Ecto neural progenitor cell (in vitro differentiated cells): ENCODE data around the gene VSTM2B.
"Not testable (repeated sequence)": the region's sequence is repeated elsewhere in the genome, so short reads cannot be mapped to it uniquely, and the experiment has no call there.

Source experiments
- DNase-seq: peaks from one replicate; pipeline ENCODE4 v3.0.0-alpha.2; 2018; ENCODE audit warnings: low spot score

Gene VSTM2B

DNA sequence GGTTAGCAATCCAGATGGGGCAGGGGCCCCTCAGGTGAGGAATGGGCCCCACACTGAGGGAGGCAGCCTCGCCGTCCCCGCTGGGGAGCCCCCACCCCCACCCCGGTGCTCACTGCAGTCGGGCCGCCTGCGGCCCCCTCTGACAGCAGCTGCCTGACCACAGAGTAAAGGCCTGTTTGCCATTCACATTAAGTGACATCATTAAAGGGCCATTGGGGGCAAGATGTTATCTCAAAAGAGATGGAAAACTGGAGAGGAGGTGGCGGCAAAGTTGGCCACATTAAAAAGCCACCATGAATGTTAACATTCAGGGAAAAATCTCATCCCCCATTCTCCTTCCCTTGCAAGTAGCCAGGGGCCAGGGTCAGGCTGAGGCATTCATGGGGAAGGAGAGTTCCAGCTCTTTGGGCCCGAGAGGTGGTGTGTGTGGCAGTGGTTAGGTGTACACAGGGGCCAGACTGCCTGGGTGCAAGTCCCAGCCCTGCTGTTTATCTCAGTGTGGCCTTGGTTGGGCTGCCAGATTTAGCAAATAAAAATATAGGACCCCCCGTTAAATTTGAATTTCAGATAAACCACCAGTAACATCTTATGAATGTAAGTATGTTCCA lies 20.9 kb downstream of the VSTM2B start:
- no peak for DNase-seq

DNA sequence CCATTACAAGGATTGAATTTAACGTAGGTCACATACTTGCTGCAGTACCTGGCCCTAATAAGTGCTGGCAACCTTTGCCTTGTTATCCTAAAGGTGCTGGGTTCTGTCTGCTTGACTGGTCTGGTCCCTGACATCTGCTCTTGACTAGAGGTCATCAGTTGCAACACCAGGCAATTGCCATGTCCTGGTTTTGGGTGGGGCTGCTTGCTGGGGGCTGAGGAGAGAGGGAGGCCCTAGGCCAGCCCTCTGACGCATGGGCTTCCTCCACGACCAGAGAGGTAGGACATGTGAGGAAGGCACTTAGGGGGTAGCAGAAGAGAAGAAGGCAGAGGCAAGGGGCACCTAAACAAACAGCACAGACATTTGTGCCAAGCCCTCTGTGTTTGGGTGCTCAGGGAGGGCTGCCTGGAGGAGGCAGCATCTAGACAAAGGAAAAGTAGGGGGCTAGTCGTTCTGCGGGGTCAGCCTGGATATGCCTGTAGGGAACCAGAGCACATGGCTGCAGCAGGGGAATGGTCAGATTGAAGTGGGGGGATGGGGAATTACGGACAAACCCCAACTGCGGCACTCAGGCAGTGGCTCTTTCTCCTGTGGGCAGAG lies 21.7 kb downstream of the VSTM2B start:
- no peak for DNase-seq

DNA sequence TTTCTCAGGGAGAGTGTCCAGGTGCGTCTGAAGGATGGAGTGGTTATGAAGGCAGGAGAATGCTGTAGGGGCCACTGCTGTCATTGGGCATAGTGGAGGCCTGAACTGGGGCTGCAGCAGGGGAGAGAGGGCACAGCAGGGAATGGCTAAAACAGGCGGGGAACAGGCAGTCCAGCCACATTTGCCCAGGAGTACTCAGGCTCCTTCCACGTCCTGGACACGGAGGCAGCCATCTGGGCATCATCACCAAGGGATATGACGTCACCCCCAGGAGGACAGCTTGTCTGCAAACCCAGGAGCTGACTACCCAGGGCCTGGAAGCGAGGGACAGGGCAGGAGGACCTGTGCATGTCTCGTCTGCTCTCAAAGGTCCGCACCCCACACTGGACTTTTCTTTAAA lies 22.2 kb downstream of the VSTM2B start:
- DNase-seq = no peak

DNA sequence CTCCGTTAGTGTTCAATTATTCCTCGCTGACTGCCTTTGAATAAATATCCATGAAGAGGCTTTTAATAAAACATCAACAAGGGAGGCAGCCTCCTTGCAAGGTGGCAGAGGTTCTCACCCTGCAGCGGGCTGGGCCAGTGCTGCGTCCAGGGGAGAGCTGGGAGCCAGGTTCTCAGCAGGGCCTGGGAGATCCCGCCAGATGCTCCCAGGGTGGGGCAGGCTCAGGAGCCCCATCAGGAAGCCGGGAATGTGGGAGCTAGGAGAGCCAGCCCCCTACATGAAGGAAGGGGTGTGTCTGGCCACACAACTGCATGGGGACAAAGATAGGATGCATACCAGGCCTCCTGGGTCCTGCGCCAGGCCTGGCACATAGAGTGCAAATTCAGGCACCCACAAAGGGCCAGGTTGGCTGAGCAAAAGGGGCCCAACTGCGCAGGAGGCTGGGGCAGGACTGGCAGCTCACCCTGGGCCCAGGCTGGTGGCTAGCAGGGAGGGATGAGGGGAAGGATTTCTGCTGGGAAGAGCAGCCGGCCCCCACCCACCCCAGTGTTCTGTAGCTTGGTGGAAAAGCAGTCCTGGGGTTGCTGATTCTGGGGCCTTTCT lies 22.8 kb downstream of the VSTM2B start:
- no peak for DNase-seq

DNA sequence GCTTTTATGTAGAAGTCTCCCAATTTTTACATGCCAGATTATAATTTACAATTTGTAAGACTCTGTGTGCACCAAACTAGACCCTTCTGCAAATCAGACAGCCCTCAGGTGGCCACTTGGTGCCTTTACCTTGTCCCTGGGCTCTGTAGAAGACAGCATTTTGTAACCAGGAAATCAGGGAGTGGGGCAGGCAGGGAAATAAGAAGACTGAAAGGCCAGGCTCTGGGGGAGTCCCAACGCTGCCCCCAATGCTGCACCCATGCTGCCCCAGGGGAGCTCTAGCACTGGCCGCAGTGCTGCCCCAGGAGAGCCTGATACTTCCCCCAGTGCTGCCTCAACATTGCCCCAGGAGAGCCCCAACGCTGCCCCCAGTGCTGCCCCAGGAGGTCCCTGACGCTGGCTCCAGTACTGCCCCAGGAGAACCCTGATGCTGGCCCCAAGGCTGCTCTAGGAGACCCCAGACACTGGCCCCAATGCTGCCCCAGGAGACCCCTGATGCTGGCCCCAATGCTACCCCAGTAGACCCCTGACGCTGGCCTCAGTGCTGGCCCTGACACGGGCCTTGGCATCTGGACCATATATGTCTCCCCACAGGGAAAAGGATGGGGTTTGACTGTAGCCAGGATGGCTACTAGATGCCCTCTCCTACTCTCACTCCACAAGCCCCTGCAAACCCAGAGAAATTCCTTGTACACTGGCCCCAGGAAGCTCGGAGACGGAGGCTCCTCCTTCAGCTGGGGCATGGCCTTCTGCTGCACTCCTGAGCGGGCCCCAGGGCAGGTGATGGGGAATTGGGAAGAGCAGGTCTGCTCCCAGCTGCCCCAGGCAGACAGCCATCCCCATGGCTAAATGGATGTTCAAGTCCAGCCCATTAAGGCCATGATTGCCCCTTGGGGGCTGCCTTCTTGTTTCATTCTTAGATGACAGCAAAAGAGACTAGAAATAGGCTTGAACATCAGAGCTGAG lies 23.6 kb downstream of the VSTM2B start:
- DNase-seq = no peak

DNA sequence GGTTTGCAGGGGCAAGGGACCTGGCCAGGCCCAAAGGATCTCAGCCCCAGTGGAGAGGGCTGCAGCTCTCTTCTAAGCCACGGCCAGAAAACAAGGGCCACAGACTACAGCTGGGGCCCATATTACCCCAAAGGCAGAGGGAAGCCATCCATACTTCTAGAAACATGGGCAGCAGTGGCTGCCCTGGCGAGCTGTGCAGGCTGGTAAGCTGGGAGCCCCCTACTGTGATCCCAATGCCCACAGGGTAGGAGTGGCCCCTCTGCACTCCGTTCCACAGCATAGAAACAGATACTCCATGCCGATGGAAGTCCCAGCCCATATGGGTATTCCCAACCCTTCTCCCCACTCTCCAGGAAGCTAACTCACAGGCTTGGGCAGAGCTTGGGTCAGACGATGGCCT lies 25.1 kb downstream of the VSTM2B start:
- DNase-seq = no peak

DNA sequence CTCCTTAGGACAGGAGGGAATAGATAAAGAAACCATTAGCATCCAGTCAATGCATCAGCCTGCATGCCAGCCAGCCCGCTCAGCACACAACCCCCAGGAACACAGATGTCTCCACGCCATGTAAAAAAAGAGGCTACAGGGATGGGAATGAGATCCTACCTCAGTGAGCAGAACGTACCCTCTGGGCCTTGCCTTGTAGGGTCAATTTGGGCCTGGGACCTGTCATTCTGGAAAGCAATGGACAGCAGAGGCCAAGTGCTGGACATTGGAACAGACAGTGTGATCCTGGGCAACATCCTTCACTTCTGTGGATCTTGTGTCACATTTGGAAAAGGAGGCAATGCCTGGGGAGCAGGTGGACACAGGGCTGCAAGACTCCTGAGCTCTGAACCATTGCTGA lies 26.0 kb downstream of the VSTM2B start:
- DNase-seq = no peak

DNA sequence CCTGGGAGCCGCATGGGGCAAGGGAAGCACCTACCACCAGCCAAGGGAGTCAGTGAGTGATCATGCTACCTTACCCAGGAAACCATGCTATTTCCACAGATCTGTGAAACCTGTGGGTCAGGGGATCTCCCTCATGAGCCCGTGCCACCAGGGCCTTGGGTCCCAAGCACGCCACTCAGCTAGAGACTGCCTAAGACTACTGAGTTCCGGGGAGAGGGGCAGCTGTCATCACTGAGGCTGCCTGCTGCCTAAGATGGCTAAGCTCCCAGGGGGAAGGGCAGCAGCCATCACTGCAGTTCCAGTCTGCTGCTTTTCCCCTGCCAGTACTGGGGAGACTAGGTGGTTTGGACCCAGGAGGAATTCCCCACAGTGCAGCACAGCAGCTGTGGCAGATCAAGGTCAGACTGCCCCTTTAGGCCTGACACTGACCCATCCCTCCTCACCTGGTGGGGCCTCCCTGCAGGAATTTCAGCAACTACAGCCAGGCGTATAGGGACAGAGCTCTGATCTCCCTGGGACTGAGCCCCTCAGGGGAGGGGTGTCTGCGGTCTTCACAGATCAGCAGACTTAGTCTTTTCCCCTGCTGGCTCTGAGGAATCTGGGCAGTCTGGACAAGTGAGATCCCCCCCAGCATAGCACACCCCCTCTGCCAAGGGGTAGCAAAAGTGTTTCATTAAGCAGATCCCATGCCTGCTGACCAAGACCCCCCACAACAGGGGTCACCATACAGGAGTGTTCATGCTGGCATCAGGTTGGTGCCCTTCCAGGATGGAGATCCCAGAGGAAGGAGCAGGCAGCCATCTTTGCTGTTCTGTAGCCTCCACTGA lies 26.9 kb downstream of the VSTM2B start:
- DNase-seq = no peak

DNA sequence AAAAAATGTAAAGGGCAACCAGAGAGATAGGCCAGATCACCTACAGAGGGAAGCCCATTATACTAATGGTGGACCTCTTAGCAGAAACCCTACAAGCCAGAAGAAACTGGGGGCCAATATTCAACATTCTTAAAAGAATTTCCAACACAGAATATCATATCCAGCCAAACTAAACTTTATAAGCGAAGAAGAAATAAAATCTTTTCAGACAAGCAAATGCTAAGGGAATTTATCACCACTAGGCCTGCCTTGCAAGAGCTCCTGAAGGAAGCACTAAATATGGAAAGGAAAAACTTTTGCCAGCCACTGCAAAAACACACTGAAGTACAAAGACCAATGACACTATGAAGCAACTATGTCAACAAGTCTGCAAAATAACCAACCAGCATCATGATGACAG lies 28.4 kb downstream of the VSTM2B start:
- DNase-seq = no peak

DNA sequence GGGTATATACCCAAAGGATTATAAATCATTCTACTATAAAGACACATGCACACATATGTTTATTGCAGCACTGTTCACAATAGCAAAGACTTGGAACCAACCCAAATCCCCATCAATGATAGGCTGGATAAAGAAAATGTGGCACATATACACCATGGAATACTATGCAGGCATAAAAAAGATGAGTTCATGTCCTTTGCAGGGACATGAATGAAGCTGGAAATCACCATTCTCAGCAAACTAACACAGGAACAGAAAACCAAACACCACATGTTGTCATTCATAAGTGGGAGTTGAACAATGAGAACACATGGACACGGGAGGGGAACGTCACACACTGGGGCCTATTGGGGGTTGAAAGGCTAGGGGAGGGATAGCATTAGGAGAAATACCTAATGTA lies 33.3 kb downstream of the VSTM2B start:
- not testable (repeated sequence) for DNase-seq

DNA sequence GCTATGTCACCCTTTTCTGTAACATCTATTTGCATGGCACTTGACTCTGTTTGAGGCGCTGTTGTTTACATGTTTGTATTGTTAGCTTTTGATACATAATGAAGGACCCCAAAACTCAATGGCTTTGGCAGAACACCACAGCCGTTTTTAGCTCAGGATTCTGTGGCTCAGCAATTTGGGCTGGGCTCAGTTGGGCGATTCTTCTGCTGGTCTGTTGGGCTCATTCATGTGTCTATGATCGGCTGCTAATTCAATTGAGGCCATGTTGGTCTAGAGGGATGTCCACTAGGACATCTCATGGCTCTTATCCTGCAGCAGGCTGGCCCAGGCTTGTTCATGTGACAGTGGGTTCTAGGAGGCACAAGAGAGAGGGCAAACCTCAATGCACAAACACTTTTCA lies 33.9 kb downstream of the VSTM2B start:
- DNase-seq = no peak

DNA sequence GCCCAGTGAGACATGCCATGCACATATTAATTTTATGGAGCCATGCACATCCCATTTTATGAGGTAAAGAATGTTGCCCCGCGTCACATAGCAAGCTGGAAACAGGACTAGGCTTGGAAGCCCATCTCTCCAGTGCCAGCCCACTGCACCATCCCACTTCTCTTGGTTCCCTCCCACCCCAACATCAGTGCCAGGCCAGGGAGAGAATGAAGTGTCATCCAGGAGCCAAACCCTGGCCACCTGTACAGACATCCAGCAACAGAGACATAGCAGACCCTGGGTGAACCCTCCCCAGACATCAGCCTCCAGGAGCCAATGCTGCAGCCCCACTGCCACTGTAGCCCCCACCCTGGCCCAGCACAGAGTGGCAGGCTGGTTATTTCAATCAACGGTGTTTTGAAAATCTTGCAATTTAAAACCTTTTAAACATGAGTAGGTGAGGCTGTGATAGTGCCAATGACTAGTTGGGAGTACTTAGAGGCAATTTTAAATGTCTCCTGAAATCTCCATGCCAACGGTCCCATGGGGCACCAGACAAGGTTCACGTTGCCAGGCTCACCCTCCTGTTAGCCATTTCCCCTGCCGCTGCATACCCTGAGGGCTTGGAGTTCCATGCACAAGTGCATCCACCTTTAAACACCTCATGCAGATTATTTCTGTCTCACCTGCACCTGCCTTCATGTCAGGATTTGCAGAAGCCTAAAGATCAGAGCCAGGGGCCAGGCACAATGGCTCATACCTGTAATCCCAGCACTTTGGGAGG lies 34.7 kb downstream of the VSTM2B start:
- DNase-seq = no peak

DNA sequence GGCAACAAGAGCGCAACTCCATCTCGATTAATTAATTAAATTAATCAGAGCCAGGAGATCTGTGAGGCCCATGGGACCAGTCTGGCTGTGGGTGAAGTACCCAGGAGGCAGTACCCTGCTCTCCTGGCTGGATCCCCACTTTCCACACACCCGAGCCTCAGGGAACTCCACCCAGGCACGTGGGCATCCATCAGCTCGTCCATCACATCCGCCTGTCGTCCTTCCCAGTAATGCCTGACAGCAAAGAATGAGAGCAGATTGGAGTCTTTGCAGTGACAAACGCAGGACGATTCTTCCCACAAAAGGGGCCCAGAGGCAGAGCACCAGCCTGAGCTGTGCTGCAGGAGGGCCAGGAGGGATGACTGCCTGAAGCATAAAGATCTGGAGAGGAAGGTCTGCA lies 35.8 kb downstream of the VSTM2B start:
- no peak for DNase-seq

DNA sequence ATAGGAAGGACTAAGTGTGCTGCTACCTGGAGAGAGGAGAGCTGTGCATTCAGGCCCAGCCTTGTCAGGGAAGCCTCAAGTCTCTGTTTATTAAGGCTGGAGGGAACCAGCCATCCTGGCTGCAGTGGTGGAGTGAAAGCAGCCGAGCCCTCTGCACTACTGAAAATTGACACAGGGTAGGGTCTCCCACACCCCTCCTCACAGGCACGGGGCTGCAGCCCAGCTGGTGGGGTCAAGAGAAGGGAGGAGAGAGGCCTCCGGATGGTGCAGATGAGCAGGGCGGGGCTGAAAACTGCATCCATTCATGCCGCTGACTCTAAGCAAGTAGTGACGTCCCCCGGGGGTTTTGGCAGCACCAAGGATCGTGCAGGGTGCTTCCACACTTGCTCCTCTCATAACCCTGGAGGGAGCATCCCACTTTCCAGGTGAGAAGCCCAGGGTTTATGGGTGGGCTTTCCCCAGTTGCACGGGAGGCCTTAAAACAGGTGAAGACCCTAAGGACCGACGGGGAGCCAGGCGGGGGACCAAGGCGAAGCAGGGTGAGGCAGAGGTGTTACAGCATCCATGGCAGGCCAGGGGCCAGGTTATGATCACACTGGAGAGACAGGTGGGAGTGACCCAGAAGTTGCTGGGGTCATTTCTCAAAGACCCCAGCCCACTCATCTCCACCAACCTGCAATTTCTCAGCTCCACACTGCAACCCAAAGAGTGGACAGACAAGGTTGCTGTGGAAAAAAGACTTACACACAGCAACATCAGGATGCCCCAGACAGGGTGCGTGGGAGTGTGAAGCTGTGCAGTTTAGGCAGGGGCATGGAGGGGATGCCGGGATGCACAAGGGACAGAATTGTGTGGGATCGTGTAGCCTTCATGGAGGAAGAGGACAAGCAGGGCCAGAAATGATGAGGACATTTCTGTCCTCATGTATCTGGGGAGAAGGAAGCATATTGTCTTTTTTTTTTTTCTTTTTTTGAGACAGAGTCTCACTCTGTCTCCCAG lies 36.8 kb downstream of the VSTM2B start:
- no peak for DNase-seq

DNA sequence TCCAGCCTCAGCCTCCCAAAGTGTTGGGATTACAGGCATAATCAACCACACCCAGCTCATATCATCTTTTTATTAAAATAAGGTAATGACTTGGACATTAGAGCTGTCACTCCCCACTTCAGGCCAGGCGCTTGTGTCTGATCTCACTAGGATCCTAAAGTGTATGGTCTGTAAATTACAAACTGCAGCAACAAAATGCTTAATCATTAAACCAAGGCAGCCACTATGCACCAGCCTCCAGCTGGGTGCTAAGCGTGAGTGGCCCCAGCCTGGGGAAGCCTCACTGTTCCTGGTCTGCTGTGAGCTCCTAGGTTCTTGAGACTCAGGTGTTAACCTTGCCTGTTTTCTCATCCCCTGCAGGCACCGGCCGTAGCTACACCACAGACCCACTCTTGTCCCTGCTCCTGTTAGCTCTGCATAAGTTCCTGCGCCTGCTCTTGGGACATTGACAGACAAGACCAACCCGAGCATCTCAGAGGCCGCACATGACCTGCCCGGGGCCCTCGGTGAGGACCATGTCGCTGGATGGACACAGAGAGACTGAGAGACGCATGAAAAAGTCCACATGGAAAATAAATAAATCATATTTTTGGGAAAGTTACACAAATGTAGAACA lies 37.8 kb downstream of the VSTM2B start:
- DNase-seq = no peak

DNA sequence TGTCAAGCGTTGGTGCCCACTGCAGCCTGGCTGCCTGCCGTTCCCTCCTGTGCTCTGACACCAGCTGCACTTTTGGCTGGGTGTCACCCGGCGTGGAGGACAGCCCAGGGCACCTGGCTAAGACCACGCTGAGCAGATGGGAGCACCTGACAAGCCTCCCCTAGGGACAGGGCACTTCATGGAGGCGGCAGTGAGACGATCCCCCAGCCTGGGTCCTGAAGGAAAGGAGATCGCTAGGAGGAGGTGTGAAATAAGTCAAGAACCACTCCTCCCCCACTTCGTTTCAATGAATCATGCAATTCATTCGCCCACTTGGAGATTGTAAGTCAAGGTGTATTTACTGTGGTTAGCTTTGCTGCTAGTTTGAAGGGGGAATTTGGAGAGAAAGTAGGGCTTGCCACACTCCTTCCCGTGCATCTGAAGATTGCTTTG lies 38.8 kb downstream of the VSTM2B start:
- no peak for DNase-seq

DNA sequence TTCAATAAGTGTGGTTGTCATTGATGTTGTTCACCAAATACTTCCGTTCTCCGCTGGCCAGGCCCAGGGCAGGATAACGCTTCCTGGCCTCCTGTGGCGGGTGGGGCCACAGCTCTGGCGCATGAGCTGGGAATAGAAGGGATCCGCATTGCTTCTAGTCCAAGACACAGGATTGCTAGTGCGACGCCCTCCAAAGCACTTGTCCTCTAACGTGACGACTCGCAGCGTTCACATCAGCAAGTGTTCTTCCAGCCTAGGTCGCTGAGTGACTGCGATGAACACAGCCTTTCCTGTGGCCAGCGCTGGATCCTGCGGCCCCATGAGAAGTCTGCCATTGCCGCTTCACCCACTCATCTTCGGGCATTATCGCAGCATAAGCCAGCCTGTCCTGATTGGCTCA lies 39.4 kb downstream of the VSTM2B start:
- DNase-seq = no peak

DNA sequence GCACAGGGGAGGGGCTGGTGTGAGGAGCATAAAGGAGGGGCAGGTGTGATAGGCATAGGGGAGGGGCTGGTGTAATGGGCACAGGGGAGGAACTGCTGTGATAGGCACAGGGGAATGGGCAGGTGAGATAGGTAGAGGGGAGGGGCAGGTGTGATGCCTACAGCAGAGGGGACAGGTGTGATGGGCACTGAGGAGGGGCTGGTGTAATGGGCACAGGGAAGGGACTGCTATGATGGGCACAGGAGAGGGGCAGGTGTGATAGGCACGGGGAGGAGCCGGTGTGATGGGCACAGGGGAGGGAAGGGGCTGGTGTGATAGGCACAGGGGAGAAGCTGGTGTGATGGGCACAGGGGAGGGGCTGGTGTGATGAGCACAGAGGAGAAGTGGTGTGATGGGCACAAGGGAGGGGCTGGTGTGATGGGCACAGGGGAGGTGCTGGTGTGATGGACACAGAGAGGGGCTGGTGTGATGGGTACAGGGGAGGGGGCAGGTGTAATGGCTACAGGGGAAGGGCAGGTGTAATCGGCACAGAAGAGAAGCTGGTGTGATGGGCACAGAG lies 40.8 kb downstream of the VSTM2B start:
- DNase-seq = no peak

DNA sequence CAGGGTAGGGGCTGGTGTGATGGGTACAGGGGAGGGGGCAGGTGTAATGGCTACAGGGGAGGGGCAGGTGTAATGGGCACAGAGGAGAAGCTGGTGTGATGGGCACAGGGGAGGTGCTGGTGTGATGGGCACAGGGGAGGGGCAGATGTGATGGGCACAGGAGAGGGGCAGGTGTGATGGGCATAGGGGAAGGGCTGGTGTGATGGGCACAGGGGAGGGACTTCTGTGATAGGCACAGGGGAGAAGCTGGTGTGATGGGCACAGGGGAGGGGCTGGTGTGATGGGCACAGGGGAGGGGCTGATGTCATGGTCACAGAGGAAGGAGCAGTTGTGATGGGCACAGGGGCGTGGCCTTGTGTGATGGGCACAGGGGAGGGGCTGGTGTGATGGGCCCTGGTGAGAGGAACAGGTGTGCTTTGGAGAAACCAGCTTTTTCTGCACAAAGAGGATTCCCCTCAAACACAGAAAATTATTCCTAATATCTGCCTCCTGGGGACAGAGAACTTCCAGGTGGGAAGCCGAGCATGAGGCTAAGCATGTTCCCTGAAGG lies 41.6 kb downstream of the VSTM2B start:
- DNase-seq = no peak
